HG02678 (cell line): ENCODE results near the gene SPRED2.

Experiments used
- ATAC-seq: cut with Tn5 transposase; IDR thresholded peaks from one replicate; pipeline ENCODE4 v1.9.1; 2021; ENCODE audit warnings: mild to moderate bottlenecking, moderate library complexity; ENCODE audit not compliant: unreplicated experiment

SPRED2 gene

DNA sequence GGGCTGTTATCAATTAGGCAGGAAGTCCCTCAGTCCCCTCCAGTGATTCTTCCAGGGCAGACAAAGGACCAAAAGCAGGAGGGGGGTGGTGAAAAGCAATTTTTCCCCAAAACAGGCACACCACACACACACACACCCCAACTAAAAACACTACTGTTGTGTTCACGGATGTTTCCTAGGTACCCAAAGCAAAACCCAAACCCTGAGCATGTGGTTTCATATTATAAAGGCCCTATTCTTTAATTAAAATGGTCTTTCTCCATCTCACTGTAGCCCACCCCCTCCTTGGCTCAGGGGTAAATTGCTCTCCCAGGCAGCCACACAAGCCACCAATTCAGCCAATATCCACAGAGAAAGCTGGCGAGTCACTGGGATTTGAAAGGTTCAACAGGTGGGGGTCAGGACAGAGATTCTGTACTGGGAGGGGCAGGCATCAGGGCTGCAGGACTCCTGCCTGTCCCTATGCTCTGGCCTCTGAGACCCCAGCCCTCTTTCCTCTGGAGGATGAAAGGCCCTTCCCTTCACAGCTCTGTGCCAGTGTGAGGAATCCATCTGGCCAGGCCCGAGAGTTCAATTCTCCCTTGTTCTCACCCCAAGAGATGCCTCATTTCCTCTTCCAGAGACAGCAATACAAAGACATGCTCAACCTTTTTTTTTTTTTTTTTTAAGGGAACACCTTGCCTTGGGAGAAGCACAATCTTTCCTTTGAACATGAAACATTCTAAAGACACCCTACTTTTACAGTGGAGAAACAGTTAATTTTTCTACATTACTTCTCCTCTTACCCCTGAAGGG lies 43.6 kb downstream of the SPRED2 start:
- no peak for ATAC-seq

- ATAC-seq, result peak; percentile 77
Measured at GRCh38 chr2:65388051-65388531, 44.3 kb downstream of the SPRED2 start.

DNA sequence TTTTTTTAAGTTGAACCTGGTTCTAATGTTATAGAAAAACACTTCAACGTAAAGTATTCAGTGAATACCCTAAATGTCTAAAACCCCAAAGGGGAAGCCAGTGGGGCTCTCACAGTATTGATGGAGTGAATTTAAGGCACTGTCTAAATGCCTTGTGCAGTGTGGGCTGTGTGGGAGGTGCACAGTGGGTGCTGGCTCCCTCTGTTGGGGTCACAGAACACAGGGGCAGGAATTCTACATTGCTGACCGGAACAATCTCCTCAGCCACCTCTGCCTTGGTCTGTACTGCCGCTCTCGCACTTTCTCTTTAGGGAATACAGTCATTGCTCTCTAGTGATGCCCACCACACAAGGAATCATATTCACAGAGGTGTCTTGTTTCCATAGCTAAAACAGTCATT lies 45.4 kb downstream of the SPRED2 start:
- ATAC-seq, result no peak

GRCh38 chr2:65386344-65386743 lies 46.1 kb downstream of the SPRED2 start:
- no peak for ATAC-seq

DNA sequence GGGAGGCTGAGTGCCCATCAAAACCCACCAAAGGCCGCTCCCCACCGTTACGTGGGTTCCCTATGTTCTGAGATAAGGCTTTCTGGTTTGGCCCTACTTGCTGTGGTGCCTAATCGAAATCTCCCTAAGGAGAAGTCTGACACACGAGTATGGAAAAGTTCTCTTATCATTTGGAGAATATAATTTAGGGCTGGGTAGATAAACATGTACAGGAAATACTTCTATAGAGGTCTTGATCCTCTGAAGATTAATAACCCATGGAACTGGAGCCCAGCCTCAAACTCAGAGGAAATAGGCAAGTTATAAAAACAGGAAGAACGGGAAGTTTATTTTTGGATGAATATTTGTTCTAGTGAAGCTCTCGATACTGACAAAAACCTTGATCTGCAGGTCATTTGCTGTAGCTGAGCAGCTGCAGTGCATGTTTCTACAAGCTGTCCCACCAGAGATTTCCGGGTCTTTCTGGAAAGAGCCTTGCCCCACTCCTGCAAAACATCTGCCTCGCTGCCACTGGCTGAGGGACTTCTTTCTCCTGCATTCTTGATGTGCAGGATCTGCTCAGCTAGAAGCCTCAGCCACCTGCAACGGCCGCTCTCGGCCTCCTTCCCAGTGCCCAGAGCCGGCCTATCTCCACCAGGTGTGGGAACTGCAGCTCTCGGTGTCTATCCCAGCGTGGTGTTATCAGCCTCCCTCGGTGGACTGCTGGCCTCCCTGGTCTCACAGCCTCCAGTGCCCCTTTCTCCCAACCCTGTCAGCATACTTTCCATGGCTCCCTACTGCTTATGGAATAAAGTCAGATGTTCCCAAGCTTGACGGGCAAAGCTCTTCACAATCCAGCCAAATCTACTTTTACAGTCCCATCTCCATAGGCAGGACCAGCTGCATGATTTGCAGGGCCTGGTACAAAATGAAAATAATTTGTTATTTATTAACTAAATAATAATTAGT lies 48.6 kb downstream of the SPRED2 start:
- no peak for ATAC-seq

GRCh38 chr2:65382776-65383357 lies 49.5 kb downstream of the SPRED2 start:
- ATAC-seq, result peak; percentile 84

DNA sequence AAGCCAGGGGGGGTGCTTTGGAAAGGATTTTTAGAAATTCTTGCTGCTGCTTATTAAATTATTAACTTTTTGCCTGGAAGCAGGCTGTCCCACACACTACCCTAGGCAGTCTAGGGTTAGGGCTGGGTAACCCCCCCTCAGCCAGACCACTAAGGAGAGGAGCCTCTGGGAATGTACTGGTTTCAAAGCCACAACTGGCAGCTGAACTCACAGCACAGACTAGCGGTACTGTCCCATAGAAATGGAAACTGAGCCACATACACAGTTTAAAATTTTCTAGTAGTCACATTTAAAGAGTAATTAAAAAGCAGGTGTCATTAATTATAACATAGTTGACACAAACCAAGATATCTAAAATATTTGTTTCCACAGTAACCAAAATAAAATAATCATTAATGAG lies 50.1 kb downstream of the SPRED2 start:
- no peak for ATAC-seq

GRCh38 chr2:65381607-65382051 lies 50.8 kb downstream of the SPRED2 start:
- ATAC-seq, result no peak

DNA sequence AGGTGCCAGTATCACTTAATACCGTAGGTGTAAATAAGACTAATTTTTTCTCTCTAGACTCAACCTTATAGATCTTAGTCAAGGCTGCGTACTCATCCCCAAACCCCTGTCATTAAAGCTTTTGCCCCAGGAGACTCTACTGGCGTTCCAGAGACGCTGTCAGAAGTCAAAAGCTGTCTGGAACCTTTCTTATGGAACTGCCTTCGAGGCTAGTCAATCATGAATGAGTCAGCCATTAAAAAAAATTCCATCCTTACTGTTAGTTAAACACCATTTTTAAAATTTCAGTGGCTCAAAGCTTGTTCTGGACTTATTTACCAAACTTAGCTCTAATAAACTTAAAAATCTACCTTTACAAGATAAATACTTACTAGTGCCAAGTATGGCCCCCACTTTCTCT lies 52.1 kb downstream of the SPRED2 start:
- ATAC-seq, result no peak

DNA sequence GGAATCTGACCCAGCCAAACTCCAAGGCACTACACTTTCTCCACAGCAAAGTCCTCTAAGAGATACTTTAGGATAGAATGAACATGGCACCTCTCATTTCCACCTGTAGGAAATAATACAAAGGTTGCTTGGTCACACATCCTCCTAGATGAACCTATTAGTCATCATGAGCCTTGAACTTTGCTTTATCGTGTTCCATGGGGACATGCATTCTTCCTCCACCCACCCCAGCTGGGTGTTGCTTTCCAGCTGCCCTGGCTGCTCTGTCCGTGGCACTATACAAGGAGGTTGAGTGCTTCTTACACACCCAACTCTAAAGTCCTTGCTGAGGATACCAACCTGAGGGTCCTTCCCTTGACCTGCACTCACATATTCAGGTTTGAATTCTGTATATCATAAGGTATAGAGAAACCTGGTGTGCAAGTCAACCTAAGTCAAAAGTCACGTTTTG lies 52.7 kb downstream of the SPRED2 start:
- ATAC-seq, result no peak

GRCh38 chr2:65379223-65379622 lies 53.2 kb downstream of the SPRED2 start:
- ATAC-seq, result no peak

DNA sequence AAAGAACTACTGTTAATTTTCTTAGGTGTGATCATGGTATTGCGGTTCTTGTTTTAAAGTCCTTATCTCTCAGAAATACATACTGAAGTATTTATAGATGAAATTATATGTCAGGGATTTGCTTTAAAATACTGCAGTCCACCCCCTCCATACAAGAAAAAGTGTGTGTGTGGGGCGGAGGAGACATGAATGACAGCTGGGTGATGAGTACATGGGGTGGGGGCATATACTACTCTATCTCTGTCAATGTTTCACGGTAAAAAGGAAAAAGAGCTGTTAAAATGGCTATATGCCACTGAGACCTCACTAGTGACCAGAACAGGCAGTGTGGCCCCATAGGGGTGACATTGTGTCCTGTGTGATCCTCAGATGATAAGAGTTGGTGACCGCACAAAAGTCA lies 54.1 kb downstream of the SPRED2 start:
- no peak for ATAC-seq

DNA sequence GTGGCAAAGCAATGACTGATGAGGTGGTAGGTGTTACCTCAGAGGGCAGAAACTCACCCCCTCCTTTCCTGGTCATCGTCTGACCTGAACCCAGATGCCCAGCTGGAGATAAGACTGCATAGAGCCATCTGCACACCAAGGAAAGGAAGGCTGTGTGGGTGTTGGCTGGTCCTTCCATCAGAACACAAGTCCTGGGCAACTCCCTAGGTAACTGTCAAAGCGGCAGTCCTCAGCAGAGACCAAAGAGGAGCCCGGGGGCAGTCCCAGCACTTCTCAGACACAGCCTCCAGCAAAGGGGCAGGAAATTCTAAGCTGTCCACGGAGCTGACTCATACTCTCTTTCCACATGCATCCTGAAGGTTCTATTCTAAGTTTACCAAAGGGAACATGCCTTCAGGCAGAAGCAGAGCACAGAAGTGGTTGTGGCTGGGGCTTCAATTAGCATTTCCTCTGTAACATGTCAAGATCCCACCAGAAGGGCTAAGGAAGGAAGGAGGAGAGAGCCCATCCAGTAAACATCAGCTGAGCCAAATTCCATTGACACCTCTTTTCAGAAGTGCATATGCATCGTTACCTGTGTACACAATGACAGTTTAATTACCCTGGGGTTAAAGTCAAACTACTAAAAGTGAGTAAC lies 54.7 kb downstream of the SPRED2 start:
- no peak for ATAC-seq

DNA sequence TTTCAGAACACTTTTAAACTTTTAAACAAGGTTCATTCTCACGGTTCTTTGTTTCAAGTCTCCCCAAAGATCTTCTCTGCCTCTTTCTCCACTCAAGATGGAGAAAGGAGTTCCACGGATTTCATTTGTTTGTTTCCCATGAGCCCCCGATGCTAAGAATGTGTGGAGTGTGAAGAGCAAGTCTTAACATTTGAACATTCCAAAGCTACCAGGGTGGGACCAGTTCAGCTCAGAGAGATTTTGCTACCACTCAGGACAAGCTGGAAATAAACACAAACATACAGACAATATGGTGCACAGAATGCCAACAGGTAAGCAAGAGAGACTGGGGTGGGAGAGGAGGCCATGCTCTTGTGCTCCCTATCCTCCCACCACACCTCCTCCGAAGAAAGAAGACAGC lies 56.7 kb downstream of the SPRED2 start:
- ATAC-seq, result no peak

DNA sequence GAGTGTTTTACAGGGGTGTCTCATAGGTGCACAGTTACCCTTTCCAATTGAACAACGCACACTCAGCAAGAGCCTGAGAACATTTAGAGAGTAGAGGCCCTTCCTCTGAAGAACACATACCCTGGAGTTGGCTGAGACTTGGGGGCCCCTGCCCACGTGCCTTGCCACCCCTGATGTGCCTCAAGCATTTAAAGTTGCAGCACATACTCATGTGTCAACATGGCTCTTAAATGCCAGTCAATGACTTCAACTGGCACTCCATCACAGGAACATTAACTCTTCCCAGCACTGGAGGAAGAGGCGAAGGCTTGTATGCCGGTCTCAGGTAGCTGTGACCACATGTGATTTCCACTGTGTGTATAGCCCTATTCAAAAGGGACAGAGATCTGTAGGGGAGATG lies 57.4 kb downstream of the SPRED2 start:
- ATAC-seq, result no peak

DNA sequence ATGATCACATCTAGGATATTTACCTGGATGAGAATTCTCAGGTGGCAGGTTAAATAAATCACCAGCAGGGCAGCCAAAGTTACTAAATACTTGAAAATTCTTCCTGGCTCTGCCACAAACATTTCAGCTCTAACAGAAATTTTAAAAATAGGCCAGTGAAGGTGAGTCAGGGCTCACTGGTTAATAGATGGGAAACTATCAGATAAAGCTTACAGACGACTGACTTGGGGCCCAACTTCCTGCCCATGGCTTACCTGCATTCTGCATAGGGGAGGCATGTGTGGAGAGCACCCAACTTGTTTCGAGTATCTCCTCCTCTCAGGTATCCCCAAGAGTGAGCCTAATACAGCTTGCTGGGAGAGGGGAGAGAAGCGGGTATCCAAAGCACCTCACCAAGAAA lies 57.8 kb downstream of the SPRED2 start:
- ATAC-seq, result no peak

DNA sequence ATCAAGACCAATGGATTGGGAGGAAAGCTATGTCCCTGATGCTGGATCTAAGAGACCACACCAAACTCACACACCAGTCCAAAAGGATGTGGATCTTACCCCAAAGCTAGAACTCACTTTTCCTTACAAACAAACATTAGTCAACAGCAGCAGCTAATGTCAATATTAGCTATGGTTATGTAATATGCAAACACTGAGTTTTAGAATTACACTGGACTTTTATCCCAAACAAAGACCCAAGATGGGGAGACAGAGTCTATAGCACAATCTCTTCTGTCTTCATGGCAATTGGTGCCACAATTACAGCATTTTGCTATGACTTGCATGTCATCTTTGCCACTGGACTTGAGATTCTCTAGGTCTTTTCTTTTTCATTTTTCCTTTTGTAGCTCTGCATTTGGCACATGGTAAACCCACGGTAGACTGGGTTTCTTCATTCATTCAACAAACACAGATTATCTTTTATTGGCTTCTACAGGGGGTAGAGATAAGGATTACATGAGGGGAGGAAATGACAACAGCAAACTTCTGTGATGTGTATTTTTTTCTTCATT lies 59.0 kb downstream of the SPRED2 start:
- no peak for ATAC-seq

DNA sequence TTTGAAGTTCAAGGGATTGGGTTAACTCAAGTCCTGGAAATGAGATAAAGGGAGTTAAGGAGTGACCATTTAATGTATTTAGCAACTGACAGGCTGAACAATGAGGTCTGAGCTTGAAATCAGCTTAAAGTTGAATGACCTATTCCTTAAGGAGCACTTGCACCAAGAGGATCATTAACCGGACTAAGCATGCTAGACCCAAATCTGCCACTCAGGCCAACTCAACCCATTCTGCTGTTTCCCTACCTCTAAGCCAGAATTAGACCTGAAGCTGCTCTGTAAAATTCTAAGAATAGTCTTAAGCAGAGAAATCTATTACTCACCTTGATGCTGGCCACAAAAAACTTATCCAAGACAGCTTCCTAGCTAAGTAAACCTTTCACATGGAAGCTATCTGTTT lies 59.8 kb downstream of the SPRED2 start:
- ATAC-seq, result no peak

DNA sequence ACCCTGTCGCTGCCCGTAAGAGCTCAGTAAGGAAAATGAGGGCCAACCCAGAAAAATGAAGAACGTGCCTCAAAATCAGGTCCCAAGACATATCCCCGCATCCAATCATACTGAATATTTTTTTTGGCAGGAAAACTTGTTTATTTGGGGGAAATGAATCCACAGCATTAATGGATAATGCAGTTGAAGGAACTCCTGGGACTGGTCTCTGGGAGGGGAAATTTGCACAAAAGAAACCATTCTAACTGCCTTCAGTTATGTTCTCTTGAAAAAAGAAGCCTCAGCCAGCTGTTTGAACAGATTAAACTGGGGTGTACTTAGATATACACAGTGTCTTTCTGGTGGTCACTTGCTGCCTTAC lies 61.3 kb downstream of the SPRED2 start:
- no peak for ATAC-seq

DNA sequence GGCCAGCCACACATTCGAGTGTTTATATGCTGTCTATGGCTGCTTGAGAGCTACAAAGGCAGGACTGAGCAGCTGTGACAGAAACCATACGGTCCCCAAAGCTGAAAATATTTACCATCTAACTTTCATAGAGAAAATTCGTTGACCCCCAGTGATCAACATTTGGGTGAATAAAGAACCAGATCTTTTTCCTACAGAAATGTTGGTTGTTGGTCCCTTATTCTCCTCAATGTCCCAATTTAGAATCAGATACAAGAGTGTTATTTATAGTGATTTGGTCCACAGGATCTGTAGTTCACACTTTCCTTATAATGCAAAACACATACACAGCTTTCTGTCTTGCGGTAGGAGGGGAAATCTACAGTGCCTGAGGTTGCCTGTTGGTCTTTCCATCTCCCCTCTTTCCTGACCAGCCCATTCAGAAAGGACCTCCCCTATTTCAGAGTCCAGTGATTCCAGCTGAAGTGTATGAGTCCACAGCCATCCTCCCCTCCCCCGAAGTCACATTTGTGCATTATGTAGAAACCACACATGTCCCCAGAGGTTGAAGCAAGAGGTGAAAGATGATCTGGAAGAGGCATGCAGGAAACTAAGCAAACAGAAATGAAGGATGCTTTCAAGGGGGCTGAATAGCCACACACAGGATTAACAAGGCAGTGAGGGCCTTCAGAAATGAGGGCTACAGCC lies 61.9 kb downstream of the SPRED2 start:
- no peak for ATAC-seq
